M059J (cell line): ENCODE data around the gene GREB1L. TPM values are rescaled to one million over a fixed set of nuclear protein-coding genes. Genes with fewer than 3 reads are reported as not detected.

Experiments
- DNase-seq: peaks from one replicate; pipeline ENCODE4 v3.0.0-alpha.2; 2012; ENCODE audit warnings: low read depth
- total RNA-seq: library from RNA; depleted of rRNA; stranded (reverse); fragments of >200 nt; shearing (Covaris generic); gene quantifications from 2 replicates; pipeline ENCODE4 v1.2.3, GENCODE V29; 2014; rRNA removed

Gene GREB1L
- total RNA-seq, 1 experiment from 2014 or later, result 8.9 TPM

DNA sequence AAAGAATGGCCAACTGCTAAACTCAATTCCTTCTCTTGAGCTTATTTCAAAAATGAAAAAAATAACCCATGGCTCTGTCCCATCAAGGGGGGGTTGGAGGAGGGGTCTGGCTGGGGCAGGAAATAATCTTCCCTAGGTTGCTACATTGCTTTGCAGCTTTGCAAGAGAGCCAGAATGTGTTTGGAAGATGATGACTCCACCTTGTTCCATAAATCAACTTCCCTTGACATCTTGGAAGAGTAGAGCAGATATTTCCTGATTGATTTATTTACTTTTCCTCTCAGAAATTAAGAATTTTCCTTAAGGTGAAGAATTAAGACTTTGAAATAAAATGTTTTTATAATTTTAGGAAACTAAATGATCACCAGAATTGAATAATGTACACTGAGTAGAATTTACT, 317.2 kb downstream of the GREB1L start:
- no peak for DNase-seq

DNA sequence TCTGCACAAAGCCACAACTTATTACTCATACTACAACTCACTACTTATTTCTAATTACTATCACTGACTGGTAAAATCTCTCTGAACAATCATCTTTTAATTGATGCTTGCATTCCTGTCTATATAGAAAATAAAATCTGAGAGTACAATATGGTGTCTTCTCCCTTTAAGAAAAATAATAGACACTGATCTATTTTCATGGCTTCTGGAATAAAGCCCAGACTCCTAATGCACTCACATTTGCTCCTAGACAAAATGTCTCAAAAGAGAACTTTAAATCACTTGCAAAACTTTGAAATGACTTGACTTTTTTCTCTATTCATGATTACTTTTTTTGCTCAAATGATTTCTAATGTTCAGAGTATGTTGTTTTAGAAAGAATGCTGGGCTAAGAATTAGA, 329.7 kb downstream of the GREB1L start:
- no peak for DNase-seq

Other genes starting within 250 kb of the GREB1L start
- 6.3 and 8.9 TPM in 2 replicates for gene ROCK1, start 130.4 kb upstream of the GREB1L start, total RNA-seq